Measurements from ENCODE around the gene GMEB2.
"Not testable (repeated sequence)": the region's sequence is repeated elsewhere in the genome, so short reads cannot be mapped to it uniquely, and the experiment has no call there.

Gene GMEB2

GRCh38 chr20:63662813-63663189, 35.9 kb upstream of the GMEB2 start:
- H3K27me3 ChIP-seq (ENCODE audit: insufficient read depth, low read length), result no peaks in the 10 kb centered on the region
- H3K36me3 ChIP-seq (ENCODE audit: insufficient read depth, low read depth, low read length), result peaks cover 54% of the 10 kb centered on the region
- no peak overlapping the region for H3K4me3 ChIP-seq (ENCODE audit: low read length)
- no peak overlapping the region for H3K27ac ChIP-seq (ENCODE audit: low read length)
- H3K4me1 ChIP-seq (ENCODE audit: insufficient read depth, low read length), result no peaks in the 10 kb centered on the region
- H3K9ac ChIP-seq (ENCODE audit: low read depth, low read length), result no peak overlapping the region
- no peaks in the 10 kb centered on the region for H3K9me3 ChIP-seq (ENCODE audit: insufficient read depth, low read depth, low read length)

DNA sequence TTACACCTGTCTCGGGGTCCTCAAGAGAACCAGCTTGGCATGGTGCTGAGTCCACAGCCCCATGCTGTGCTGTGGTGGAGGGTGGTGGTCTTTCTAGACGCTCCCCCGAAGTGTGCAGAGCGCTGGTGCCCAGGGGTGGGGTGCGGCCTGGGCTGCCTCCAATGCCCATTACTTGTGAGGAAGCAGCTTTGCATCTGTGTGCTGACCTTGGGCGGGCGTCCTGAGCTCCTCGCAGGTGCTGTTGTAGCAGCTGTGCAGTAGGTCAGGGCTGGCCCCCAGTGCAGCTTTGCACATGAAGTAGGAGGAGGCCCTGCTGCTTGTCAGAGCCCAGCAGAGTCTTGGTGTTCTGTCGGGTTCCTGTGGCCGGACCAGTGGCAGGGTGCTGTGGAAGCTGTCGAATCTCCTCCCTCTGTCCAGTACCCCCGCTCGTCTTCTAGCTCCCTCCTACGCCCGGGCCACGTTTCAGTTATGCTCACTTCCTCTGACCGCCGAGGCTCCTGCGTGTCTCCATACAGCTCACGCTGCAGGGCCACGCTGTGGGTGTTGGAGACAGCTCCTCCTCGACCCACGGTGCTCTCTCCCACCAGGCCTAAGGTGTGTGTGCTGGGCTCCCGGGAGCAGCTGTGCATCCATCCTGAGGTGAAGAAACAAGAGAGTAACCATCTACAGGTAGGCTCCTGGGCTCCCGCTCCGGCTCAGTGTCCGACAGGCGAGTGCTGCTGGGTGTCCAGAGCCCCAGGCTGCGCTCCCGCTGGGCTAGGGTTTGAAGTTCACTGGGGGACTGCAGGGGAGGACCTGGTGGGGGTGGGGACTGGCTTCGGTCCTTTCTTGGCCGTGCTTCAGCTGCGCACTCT, 35.3 kb upstream of the GMEB2 start:
- H3K9ac ChIP-seq (ENCODE audit: low read depth, low read length), result no peak overlapping the region
- H3K9me3 ChIP-seq (ENCODE audit: insufficient read depth, low read depth, low read length), result no peaks in the 10 kb centered on the region
- no peak overlapping the region for H3K4me3 ChIP-seq (ENCODE audit: low read length)
- no peak overlapping the region for H3K27ac ChIP-seq (ENCODE audit: low read length)
- H3K36me3 ChIP-seq (ENCODE audit: insufficient read depth, low read depth, low read length), result peaks cover 49% of the 10 kb centered on the region
- peaks cover 3% of the 10 kb centered on the region; the same call in 1 of the 2 replicates for H3K4me1 ChIP-seq (ENCODE audit: insufficient read depth, low read length)
- no peaks in the 10 kb centered on the region for H3K27me3 ChIP-seq (ENCODE audit: insufficient read depth, low read length)

DNA sequence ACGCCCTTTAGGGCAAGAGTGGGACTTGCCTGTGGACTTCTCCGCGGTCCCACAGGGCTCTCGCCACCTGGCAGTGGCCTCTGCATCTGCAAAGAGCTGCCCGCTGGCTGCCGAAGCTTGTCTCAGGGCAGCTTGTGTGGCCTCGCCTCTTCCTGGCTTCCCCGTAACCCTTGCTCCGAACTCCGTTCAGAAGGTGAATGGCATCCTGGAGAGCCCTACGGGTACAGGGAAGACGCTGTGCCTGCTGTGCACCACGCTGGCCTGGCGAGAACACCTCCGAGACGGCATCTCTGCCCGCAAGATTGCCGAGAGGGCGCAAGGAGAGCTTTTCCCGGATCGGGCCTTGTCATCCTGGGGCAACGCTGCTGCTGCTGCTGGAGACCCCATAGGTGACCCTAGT, 34.2 kb upstream of the GMEB2 start:
- H3K36me3 ChIP-seq (ENCODE audit: insufficient read depth, low read depth, low read length), result peaks cover 41% of the 10 kb centered on the region
- H3K9ac ChIP-seq (ENCODE audit: low read depth, low read length), result no peak overlapping the region
- no peaks in the 10 kb centered on the region for H3K27me3 ChIP-seq (ENCODE audit: insufficient read depth, low read length)
- H3K4me1 ChIP-seq (ENCODE audit: insufficient read depth, low read length), result peaks cover 3% of the 10 kb centered on the region; the same call in 1 of the 2 replicates
- no peaks in the 10 kb centered on the region for H3K9me3 ChIP-seq (ENCODE audit: insufficient read depth, low read depth, low read length)
- no peak overlapping the region for H3K27ac ChIP-seq (ENCODE audit: low read length)
- no peak overlapping the region for H3K4me3 ChIP-seq (ENCODE audit: low read length)

- Histone ChIP-seq H3K27me3 (ENCODE audit: insufficient read depth, low read length) (no peaks in the 10 kb centered on the region), H3K4me3 (ENCODE audit: low read length) (no peak overlapping the region), H3K4me1 (ENCODE audit: insufficient read depth, low read length) (peaks cover 3% of the 10 kb centered on the region; the same call in 1 of the 2 replicates), H3K27ac (ENCODE audit: low read length) (no peak overlapping the region), H3K9ac (ENCODE audit: low read depth, low read length) (no peak overlapping the region), H3K36me3 (ENCODE audit: insufficient read depth, low read depth, low read length) (peaks cover 38% of the 10 kb centered on the region), H3K9me3 (ENCODE audit: insufficient read depth, low read depth, low read length) (no peaks in the 10 kb centered on the region)
These were observed 33.7 kb upstream of the GMEB2 start for GRCh38 chr20:63660622-63661021.

GRCh38 chr20:63660174-63660573, 33.3 kb upstream of the GMEB2 start:
- not testable (repeated sequence) for H3K4me1 ChIP-seq (ENCODE audit: insufficient read depth, low read length); H3K9ac ChIP-seq (ENCODE audit: low read depth, low read length); H3K27me3 ChIP-seq (ENCODE audit: insufficient read depth, low read length); H3K4me3 ChIP-seq (ENCODE audit: low read length); H3K27ac ChIP-seq (ENCODE audit: low read length); H3K9me3 ChIP-seq (ENCODE audit: insufficient read depth, low read depth, low read length)
- peaks cover 38% of the 10 kb centered on the region for H3K36me3 ChIP-seq (ENCODE audit: insufficient read depth, low read depth, low read length)

- Histone ChIP-seq H3K9ac (ENCODE audit: low read depth, low read length) (peak overlapping the region; percentile 84; the same call in 1 of the 2 replicates), H3K4me3 (ENCODE audit: low read length) (peak overlapping the region; percentile 95), H3K4me1 (ENCODE audit: insufficient read depth, low read length) (peaks cover 7% of the 10 kb centered on the region), H3K36me3 (ENCODE audit: insufficient read depth, low read depth, low read length) (peaks cover 38% of the 10 kb centered on the region), H3K9me3 (ENCODE audit: insufficient read depth, low read depth, low read length) (no peaks in the 10 kb centered on the region), H3K27me3 (ENCODE audit: insufficient read depth, low read length) (no peaks in the 10 kb centered on the region), H3K27ac (ENCODE audit: low read length) (no peak overlapping the region)
These were observed 32.5 kb upstream of the GMEB2 start for GRCh38 chr20:63659370-63659769.

DNA sequence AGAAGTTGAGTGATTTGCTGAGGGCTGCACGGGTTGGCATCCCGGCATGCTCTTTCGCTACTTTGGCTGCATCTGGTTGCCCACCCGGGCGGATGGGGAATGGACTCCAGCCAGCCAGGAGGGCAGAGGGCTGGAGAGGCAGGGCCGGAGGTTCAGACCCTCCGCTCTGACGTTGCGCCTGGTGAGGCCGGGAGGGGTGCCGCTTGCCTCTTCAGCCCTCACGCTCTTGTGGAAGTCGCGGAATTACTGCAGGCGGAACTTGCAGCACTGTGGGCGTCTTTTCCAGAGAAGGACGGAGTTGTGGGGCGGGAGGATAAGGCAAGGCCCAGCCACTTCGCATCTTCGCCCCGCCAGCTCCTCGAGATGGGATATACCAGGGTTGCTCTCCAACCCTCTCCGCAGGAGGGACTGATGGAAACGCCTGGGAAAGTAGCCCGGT, 31.9 kb upstream of the GMEB2 start:
- Histone ChIP-seq H3K9me3 (ENCODE audit: insufficient read depth, low read depth, low read length) (no peaks in the 10 kb centered on the region), H3K4me1 (ENCODE audit: insufficient read depth, low read length) (peaks cover 11% of the 10 kb centered on the region), H3K27me3 (ENCODE audit: insufficient read depth, low read length) (no peaks in the 10 kb centered on the region), H3K36me3 (ENCODE audit: insufficient read depth, low read depth, low read length) (peaks cover 35% of the 10 kb centered on the region), H3K4me3 (ENCODE audit: low read length) (peak overlapping the region; percentile 95), H3K9ac (ENCODE audit: low read depth, low read length) (peak overlapping the region; percentile 84; the same call in 1 of the 2 replicates), H3K27ac (ENCODE audit: low read length) (no peak overlapping the region)

DNA sequence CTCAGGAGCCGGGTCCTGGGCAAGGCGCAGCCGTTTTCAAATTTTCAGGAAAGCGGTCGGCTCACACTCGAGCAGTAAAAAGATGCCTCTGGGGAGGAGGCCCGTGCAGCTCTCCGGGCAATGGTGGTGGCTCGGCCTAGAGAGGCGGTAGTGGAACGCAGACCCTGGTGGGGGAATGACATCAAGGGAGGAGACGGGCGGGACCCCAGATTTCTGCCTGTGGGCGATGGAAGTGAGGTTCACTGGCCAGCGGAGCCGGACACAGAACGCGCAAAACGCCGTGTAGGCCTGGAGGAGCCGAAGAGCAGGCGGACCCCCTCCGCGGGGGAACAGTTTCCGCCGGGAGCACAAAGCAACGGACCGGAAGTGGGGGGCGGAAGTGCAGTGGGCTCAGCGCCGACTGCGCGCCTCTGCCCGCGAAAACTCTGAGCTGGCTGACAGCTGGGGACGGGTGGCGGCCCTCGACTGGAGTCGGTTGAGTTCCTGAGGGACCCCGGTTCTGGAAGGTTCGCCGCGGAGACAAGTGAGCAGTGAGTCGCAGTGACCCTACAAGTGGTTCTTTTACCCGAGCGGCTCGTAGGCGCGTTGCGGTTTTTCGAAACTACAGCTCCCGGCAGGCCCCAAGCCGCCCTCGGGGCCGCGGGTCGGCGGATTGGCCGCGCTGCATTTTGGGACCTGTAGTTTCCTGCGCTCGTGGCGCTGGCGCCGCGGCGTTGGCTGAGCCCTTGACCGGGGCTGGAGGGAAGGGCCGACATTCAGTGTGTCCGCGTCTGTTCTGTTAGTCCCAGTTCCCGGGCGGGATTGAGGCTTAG, 31.2 kb upstream of the GMEB2 start, which contains the start of gene RTEL1:
Gene RTEL1 (plus strand): TSS at position 376 of the 812 bp plus-strand sequence. CDS start 1,091 bp downstream, outside the sequence.
- Histone ChIP-seq H3K4me1 (ENCODE audit: insufficient read depth, low read length) (peaks cover 11% of the 10 kb centered on the region), H3K36me3 (ENCODE audit: insufficient read depth, low read depth, low read length) (peaks cover 30% of the 10 kb centered on the region), H3K27me3 (ENCODE audit: insufficient read depth, low read length) (no peaks in the 10 kb centered on the region), H3K27ac (ENCODE audit: low read length) (peak within 1 kb of the TSS; percentile 47), H3K4me3 (ENCODE audit: low read length) (peak within 1 kb of the TSS; percentile 95), H3K9me3 (ENCODE audit: insufficient read depth, low read depth, low read length) (no peaks in the 10 kb centered on the region), H3K9ac (ENCODE audit: low read depth, low read length) (peak within 1 kb of the TSS; percentile 84)

- Histone ChIP-seq H3K27ac (ENCODE audit: low read length) (peak overlapping the region; percentile 47), H3K9ac (ENCODE audit: low read depth, low read length) (peak overlapping the region; percentile 84; the same call in 1 of the 2 replicates), H3K27me3 (ENCODE audit: insufficient read depth, low read length) (no peaks in the 10 kb centered on the region), H3K9me3 (ENCODE audit: insufficient read depth, low read depth, low read length) (no peaks in the 10 kb centered on the region), H3K4me1 (ENCODE audit: insufficient read depth, low read length) (peaks cover 11% of the 10 kb centered on the region), H3K36me3 (ENCODE audit: insufficient read depth, low read depth, low read length) (peaks cover 22% of the 10 kb centered on the region), H3K4me3 (ENCODE audit: low read length) (peak overlapping the region; percentile 95; the same call in 1 of the 2 replicates)
These were observed 30.5 kb upstream of the GMEB2 start for GRCh38 chr20:63657260-63657936.

DNA sequence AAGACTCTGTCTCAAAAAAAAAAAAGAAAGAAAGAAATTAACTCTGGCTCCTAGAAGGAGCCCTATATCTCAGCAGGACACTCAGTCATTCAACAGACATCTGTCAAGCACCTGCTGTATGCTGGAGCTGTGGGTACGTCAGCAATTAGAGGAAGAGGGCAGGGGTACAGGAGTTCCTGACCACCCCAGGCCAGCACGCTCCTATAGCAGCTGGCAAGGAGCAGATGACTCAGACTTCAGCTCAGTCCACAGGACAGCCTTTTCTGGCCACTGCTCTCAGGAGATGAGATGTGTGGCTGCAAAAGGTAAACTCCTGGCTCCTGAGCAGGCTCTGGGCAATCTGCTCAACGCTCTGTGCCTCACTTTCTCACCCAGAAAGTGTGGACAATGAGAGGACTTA, 29.6 kb upstream of the GMEB2 start:
- peaks cover 13% of the 10 kb centered on the region; the same call in 1 of the 2 replicates for H3K36me3 ChIP-seq (ENCODE audit: insufficient read depth, low read depth, low read length)
- no peak overlapping the region for H3K9ac ChIP-seq (ENCODE audit: low read depth, low read length)
- H3K27ac ChIP-seq (ENCODE audit: low read length), result no peak overlapping the region
- H3K4me3 ChIP-seq (ENCODE audit: low read length), result no peak overlapping the region
- peaks cover 7% of the 10 kb centered on the region for H3K27me3 ChIP-seq (ENCODE audit: insufficient read depth, low read length)
- H3K9me3 ChIP-seq (ENCODE audit: insufficient read depth, low read depth, low read length), result no peaks in the 10 kb centered on the region
- peaks cover 11% of the 10 kb centered on the region for H3K4me1 ChIP-seq (ENCODE audit: insufficient read depth, low read length)

GRCh38 chr20:63655249-63655648, 28.3 kb upstream of the GMEB2 start:
- H3K4me3 ChIP-seq (ENCODE audit: low read length), result no peak overlapping the region
- no peak overlapping the region for H3K27ac ChIP-seq (ENCODE audit: low read length)
- H3K36me3 ChIP-seq (ENCODE audit: insufficient read depth, low read depth, low read length), result 0 out of 2 replicates have a peak, but pooled peaks cover under 1% of the 10 kb centered on the region
- peaks cover 11% of the 10 kb centered on the region for H3K4me1 ChIP-seq (ENCODE audit: insufficient read depth, low read length)
- no peak overlapping the region; the same call in 1 of the 2 replicates for H3K9ac ChIP-seq (ENCODE audit: low read depth, low read length)
- peaks cover 11% of the 10 kb centered on the region for H3K27me3 ChIP-seq (ENCODE audit: insufficient read depth, low read length)
- H3K9me3 ChIP-seq (ENCODE audit: insufficient read depth, low read depth, low read length), result no peaks in the 10 kb centered on the region
